SU-DHL-6 (cell line): ENCODE measurements around the gene ATXN2L.
"Not testable (repeated sequence)": the region's sequence is repeated elsewhere in the genome, so short reads cannot be mapped to it uniquely, and the experiment has no call there.

Experiments
- H2AFZ ChIP-seq: fragments of 200-600 bp; sonication (generic); 2 replicates; pipeline ENCODE4 v1.6.1; 2014; ENCODE audit warnings: low read depth, mild to moderate bottlenecking, moderate library complexity, mixed read lengths, antibody characterized with exemption, low read length; ENCODE audit not compliant: severe bottlenecking
- H3F3A ChIP-seq: fragments of 200-600 bp; shearing (Covaris generic); 2 replicates; pipeline ENCODE4 v1.6.0; 2016; ENCODE audit warnings: antibody characterized with exemption, mild to moderate bottlenecking; ENCODE audit not compliant: insufficient read depth
- H3K27ac ChIP-seq: fragments of 200-600 bp; sonication (generic); 2 replicates; pipeline ENCODE4 v1.5.1; 2016; ENCODE audit warnings: low read depth, mild to moderate bottlenecking, low read length, moderate library complexity, mixed read lengths
- H3K27me3 ChIP-seq: fragments of 200-600 bp; sonication (generic), shearing (Covaris generic); 2 replicates; pipeline ENCODE4 v1.6.0; 2014; ENCODE audit warnings: mild to moderate bottlenecking, low read length
- H3K36me3 ChIP-seq: fragments of 200-600 bp; sonication (generic); 2 replicates; pipeline ENCODE4 v1.6.1; 2014; ENCODE audit warnings: mild to moderate bottlenecking, low read length, mixed read lengths
- H3K4me2 ChIP-seq: fragments of 300-600, 200-600 bp; shearing (Covaris generic), sonication (generic); 2 replicates; pipeline ENCODE4 v1.6.0; 2014; ENCODE audit warnings: low read length, low read depth, mild to moderate bottlenecking; ENCODE audit not compliant: poor library complexity, severe bottlenecking
- H3K4me3 ChIP-seq: fragments of 200-600 bp; sonication (generic); 2 replicates; pipeline ENCODE4 v1.5.1; 2014; ENCODE audit warnings: antibody characterized with exemption, low read length, mild to moderate bottlenecking, mixed read lengths; ENCODE audit not compliant: insufficient read depth, poor library complexity, severe bottlenecking
- H3K79me2 ChIP-seq: fragments of 200-600 bp; sonication (generic); 2 replicates; pipeline ENCODE4 v1.6.1; 2014; ENCODE audit warnings: mild to moderate bottlenecking, low read length, moderate library complexity; ENCODE audit not compliant: insufficient read depth
- H3K9ac ChIP-seq: fragments of 200-600 bp; sonication (generic); 2 replicates; pipeline ENCODE4 v1.7.0; 2014; ENCODE audit warnings: mild to moderate bottlenecking, low read length
- H3K9me2 ChIP-seq: fragments of 200-600 bp; sonication (generic); replicated peaks from 2 replicates; pipeline ENCODE4 v1.6.1; 2014; ENCODE audit warnings: low read length; ENCODE audit not compliant: insufficient read depth
- H3K9me3 ChIP-seq: fragments of 200-600 bp; sonication (generic); 2 replicates; pipeline ENCODE4 v1.6.1; 2014; ENCODE audit warnings: low read length, mixed read lengths; ENCODE audit not compliant: insufficient read depth
- H4K20me1 ChIP-seq: fragments of 200-600 bp; sonication (generic); 2 replicates; pipeline ENCODE4 v1.6.1; 2014; ENCODE audit warnings: low read depth, mild to moderate bottlenecking, antibody characterized with exemption, low read length, moderate library complexity, mixed read lengths
- EZH2phosphoT487 ChIP-seq: fragments of 200-600 bp; sonication (generic), shearing (Covaris generic); conservative IDR thresholded peaks from 2 replicates; pipeline ENCODE4 v1.6.1; 2018; ENCODE audit warnings: mild to moderate bottlenecking, antibody characterized with exemption, low read length, moderate library complexity, mixed read lengths
- TF ChIP-seq, protein P1 (sequence below): fragments of 200-600 bp; sonication (generic); IDR thresholded peaks from one replicate; pipeline ENCODE4 v1.5.1; 2017; ENCODE audit warnings: antibody characterized with exemption, mild to moderate bottlenecking, low read length, moderate library complexity; ENCODE audit not compliant: insufficient read depth, poor library complexity, severe bottlenecking

The ATXN2L gene, protein sequence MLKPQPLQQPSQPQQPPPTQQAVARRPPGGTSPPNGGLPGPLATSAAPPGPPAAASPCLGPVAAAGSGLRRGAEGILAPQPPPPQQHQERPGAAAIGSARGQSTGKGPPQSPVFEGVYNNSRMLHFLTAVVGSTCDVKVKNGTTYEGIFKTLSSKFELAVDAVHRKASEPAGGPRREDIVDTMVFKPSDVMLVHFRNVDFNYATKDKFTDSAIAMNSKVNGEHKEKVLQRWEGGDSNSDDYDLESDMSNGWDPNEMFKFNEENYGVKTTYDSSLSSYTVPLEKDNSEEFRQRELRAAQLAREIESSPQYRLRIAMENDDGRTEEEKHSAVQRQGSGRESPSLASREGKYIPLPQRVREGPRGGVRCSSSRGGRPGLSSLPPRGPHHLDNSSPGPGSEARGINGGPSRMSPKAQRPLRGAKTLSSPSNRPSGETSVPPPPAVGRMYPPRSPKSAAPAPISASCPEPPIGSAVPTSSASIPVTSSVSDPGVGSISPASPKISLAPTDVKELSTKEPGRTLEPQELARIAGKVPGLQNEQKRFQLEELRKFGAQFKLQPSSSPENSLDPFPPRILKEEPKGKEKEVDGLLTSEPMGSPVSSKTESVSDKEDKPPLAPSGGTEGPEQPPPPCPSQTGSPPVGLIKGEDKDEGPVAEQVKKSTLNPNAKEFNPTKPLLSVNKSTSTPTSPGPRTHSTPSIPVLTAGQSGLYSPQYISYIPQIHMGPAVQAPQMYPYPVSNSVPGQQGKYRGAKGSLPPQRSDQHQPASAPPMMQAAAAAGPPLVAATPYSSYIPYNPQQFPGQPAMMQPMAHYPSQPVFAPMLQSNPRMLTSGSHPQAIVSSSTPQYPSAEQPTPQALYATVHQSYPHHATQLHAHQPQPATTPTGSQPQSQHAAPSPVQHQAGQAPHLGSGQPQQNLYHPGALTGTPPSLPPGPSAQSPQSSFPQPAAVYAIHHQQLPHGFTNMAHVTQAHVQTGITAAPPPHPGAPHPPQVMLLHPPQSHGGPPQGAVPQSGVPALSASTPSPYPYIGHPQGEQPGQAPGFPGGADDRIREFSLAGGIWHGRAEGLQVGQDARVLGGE

DNA sequence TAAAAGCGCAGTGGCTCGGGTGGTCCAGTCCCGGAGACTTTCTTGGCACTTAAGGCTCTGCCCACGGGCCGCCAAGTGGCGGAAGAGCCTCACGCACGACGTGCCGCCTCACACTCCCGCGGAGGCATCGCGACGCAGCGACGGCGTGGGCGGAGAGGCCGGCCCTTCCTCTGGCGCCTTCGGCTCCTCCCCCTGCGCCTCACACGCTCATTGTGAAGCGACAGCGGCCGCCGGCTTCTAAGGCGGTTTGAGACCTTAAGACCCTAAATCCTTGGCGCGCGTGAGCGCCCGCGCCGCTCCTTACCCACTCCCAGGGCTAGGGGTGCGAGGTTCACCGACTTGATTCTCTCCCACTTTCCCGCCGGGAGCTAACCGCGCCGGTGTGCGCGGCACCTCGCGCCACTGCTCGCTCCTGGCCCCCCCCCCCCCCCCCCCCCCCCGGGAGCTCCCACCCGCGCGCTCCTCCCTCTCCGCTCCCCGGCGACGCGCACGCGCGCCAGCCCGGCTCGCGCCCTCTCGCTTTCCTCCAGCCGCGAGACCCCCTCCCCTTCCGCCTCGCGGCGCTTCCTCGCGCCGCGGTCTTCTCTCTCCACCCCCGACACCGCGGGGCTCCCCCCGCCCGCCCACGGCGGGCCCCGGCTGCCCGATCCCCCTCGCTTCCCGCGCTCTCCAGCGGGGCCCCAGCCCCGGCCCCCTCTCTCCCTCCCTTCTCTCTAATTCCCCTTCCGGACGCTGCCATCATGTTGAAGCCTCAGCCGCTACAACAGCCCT lies at the start of gene ATXN2L:
Gene ATXN2L (plus strand): TSS at position 480 of the 771 bp plus-strand sequence. CDS start 261 bp downstream, at position 741.
- peaks cover 14% of the 10 kb centered on the region for H3F3A ChIP-seq
- peak within 1 kb of the TSS; percentile 95 for H3K4me2 ChIP-seq
- H2AFZ ChIP-seq, result peak within 1 kb of the TSS; percentile 42
- no peaks in the 10 kb centered on the region for H3K27me3 ChIP-seq
- H3K36me3 ChIP-seq, result peaks cover 25% of the 10 kb centered on the region
- TF ChIP-seq, protein P1, sequence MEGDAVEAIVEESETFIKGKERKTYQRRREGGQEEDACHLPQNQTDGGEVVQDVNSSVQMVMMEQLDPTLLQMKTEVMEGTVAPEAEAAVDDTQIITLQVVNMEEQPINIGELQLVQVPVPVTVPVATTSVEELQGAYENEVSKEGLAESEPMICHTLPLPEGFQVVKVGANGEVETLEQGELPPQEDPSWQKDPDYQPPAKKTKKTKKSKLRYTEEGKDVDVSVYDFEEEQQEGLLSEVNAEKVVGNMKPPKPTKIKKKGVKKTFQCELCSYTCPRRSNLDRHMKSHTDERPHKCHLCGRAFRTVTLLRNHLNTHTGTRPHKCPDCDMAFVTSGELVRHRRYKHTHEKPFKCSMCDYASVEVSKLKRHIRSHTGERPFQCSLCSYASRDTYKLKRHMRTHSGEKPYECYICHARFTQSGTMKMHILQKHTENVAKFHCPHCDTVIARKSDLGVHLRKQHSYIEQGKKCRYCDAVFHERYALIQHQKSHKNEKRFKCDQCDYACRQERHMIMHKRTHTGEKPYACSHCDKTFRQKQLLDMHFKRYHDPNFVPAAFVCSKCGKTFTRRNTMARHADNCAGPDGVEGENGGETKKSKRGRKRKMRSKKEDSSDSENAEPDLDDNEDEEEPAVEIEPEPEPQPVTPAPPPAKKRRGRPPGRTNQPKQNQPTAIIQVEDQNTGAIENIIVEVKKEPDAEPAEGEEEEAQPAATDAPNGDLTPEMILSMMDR, result no peak
- TF ChIP-seq EZH2phosphoT487, result no peak
- peaks cover 53% of the 10 kb centered on the region for H3K79me2 ChIP-seq
- no peaks in the 10 kb centered on the region for H3K9me3 ChIP-seq
- H3K27ac ChIP-seq, result peak within 1 kb of the TSS; percentile 97
- H4K20me1 ChIP-seq, result peaks cover 15% of the 10 kb centered on the region; the same call in 1 of the 2 replicates
- H3K9me2 ChIP-seq, result no peaks in the 10 kb centered on the region
- H3K4me3 ChIP-seq, result peak within 1 kb of the TSS; percentile 65
- H3K9ac ChIP-seq, result peak within 1 kb of the TSS; percentile 100

DNA sequence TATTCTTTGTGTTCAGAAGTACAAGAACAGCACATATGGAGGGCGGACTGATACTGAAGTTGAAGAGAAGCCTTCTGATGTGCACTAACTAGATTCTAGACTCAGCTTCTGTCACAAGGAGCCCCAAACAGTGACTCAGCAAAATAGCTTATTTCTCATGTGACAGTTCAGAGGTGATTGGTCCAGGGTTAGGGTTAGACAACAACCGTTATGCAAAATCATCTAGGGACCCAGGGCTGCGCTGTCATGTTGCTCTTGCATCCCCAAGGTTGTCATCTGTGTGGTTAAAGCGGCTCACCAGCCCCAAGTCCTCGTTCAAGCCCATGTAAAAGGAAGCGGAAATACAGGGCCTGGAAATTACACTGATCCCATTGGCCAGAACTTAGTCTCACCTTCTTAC lies 41.1 kb upstream of the ATXN2L start:
- not testable (repeated sequence) for H2AFZ ChIP-seq, H3K27ac ChIP-seq, H3K9me2 ChIP-seq, H3K4me3 ChIP-seq, H3K4me2 ChIP-seq, H3K9me3 ChIP-seq, H3K9ac ChIP-seq, H3K79me2 ChIP-seq, H3K27me3 ChIP-seq, H3K36me3 ChIP-seq, H3F3A ChIP-seq, H4K20me1 ChIP-seq

DNA sequence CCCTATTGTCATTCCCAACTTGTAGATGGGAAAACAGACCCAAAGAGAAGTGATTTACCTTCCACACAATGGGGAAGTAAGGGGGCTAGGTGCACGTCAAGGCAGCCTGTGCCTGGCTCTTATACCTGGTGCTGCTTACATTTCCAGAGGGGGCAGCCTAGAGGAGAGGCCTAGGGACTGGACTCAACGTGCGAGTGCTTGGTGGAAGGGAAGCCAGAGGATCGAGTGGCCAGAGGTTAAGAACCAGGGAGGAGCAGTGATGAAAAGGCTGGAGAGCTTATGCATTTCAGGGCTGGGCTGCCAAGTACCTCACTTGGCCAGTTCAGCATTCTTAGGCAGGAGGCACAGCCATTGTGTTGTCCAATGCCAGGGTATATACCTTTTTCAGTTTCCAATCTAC lies 40.4 kb upstream of the ATXN2L start:
- not testable (repeated sequence) for H3K36me3 ChIP-seq, H3K27ac ChIP-seq, H3K79me2 ChIP-seq, H4K20me1 ChIP-seq, H3K4me3 ChIP-seq, H3K9me2 ChIP-seq, H3K9ac ChIP-seq, H3K9me3 ChIP-seq, H2AFZ ChIP-seq, H3K27me3 ChIP-seq, H3F3A ChIP-seq, H3K4me2 ChIP-seq
